Activated naive CD4-positive, alpha-beta T cell treated with anti-CD3 and anti-CD28 coated beads for 36 hours (primary cell): ENCODE data around the gene LVRN. TPM values are rescaled to one million over a fixed set of nuclear protein-coding genes. Genes with fewer than 3 reads are reported as not detected.
A peak's percentile ranks its signal among the peaks of the same experiment; 100 is the strongest.
"Not testable (repeated sequence)": the region's sequence is repeated elsewhere in the genome, so short reads cannot be mapped to it uniquely, and the experiment has no call there.

Source experiments
- CTCF ChIA-PET: fragments of 350-600 bp; sonication (Branson Sonifier 250); formaldehyde crosslinking; loops from one replicate; lab custom pipeline; 2021; ENCODE audit warnings: antibody characterized with exemption; lab: Charles Lee
- DNase-seq: peaks from one replicate; pipeline ENCODE4 v3.0.0-alpha.2; 2020
- H3K27ac Mint-ChIP-seq: one replicate; pipeline ENCODE4 v1.8.0; 2021; ENCODE audit warnings: mild to moderate bottlenecking, mixed read lengths
- H3K27me3 Mint-ChIP-seq: one replicate; pipeline ENCODE4 v1.8.0; 2021; ENCODE audit warnings: low read depth, mixed read lengths
- H3K36me3 Mint-ChIP-seq: one replicate; pipeline ENCODE4 v1.8.0; 2021; ENCODE audit warnings: low read depth, mixed read lengths
- H3K4me1 Mint-ChIP-seq: one replicate; pipeline ENCODE4 v1.8.0; 2021; ENCODE audit warnings: low read depth, mixed read lengths
- H3K4me3 Mint-ChIP-seq: one replicate; pipeline ENCODE4 v1.8.0; 2021; ENCODE audit warnings: mild to moderate bottlenecking, moderate library complexity, mixed read lengths
- H3K9me3 Mint-ChIP-seq: one replicate; pipeline ENCODE4 v1.8.0; 2021; ENCODE audit warnings: mixed read lengths
- intact Hi-C: fragments of 100-400 bp; cut with micrococcal nuclease; formaldehyde crosslinking; loops from one replicate; pipeline ENCODE4 v1.15.1; 2023
- total RNA-seq, 2 experiments: library from RNA; stranded (reverse); gene quantifications; one replicate each; pipeline ENCODE4 v1.2.3, GENCODE V29; 2021

Gene LVRN
- total RNA-seq = not detected

DNA sequence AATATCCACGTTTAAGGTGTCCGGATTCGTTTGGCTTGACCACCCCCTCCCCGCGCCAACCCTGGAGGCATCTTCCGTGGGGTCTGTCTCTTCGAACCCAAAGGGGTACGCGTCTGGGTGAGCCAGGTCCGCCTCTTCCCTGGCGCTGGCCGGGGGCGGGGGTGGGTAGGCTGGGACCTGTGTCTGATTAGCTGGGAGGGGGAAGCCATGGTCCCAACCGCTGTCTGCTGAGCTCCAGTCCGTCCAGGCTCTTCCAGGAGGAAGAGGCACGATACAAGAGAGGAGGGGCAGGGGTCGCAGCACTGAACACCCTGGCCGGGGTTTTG, at the start of gene LVRN:
Gene LVRN (plus strand): TSS at position 237 of the 326 bp plus-strand sequence. CDS start 143 bp downstream, outside the sequence.
- CTCF ChIA-PET = interaction anchor here (1.0 kb wide), 1 partner anchor 10 kb away, joined by 7 read pairs; no protein-coding TSS in a partner anchor
- Mint-ChIP-seq H3K27me3 (peaks cover 56% of the 10 kb centered on the region), H3K9me3 (no peaks in the 10 kb centered on the region), H3K27ac (no peak within 1 kb of the TSS), H3K4me3 (peak within 1 kb of the TSS; percentile 21), H3K4me1 (peaks cover 9% of the 10 kb centered on the region), H3K36me3 (no peaks in the 10 kb centered on the region)
- intact Hi-C loops = loop anchor here (5.0 kb wide), 1 partner anchor 335 kb away; the partner anchor contains the start of gene TMED7
- DNase-seq = no peak

GRCh38 chr5:115913623-115914400, 48.5 kb upstream of the LVRN start:
- H3K27ac Mint-ChIP-seq, H3K4me1 Mint-ChIP-seq, CTCF ChIA-PET, intact Hi-C loops, H3K4me3 Mint-ChIP-seq, H3K27me3 Mint-ChIP-seq, H3K9me3 Mint-ChIP-seq, DNase-seq, H3K36me3 Mint-ChIP-seq: not testable (repeated sequence)

DNA sequence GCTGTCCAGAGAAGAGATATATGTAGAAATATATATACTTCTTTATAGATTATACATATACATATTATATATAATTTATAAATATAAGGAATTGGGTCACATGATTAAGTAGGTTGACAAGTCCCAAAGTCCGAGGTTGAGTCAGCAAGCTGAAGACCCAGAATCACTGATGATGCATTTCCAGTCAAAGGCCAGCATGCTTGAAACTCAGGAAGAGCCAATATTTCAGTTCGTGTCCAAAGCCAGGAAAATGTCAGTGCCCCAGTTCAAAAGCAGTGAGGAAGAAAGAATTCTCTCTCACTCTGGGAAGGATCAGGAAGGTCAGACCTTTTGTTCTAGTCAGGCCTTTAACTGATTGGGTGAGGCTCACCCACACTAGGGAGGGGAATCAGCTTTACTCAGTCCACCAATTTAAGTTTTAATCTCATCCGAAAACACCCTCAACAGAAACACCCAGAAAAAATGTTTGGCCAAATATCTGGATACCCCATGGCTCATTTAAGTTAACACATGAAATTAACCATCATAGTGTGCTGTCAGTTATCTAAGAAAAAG, 42.0 kb upstream of the LVRN start:
- intact Hi-C loops = no loop called here
- H3K9me3 Mint-ChIP-seq = no peaks in the 10 kb centered on the region
- CTCF ChIA-PET = no interaction called here
- no peak overlapping the region for H3K4me3 Mint-ChIP-seq
- no peak overlapping the region for H3K27ac Mint-ChIP-seq
- H3K4me1 Mint-ChIP-seq = no peaks in the 10 kb centered on the region
- no peak for DNase-seq
- no peaks in the 10 kb centered on the region for H3K36me3 Mint-ChIP-seq
- H3K27me3 Mint-ChIP-seq = no peaks in the 10 kb centered on the region

DNA sequence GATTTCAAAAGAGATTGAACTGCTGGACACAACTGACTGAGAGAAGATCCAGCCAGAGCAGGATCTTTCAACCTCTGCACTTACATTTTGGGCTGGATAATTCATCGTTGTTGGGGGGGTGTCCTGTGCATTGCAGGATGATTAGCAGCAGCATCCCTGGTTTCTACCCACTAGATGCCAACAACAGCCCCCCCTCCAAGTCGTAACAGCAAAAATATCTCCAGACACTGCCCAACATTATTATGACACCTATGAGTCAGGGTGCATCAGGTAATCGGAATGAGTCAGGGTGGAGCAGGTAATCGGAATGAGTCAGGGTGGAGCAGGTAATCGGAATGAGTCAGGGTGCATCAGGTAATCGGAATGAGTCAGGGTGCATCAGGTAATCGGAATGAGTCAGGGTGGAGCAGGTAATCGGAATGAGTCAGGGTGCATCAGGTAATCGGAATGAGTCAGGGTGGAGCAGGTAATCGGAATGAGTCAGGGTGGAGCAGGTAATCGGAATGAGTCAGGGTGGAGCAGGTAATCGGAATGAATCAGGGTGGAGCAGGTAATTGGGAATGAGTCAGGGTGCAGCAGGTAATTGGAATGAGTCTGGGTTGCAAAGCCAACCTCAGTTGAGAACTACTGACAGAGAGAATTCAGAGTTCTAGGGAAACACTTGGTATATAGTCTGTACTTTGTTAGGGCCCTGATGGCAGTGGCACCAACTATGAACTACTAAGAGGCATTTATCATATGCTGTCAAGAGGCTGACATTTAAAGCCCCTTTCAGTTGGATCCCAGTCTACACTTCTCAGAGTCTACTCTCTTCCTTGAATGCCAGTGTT, 33.5 kb upstream of the LVRN start:
- H3K27me3 Mint-ChIP-seq, intact Hi-C loops, H3K27ac Mint-ChIP-seq, CTCF ChIA-PET, H3K4me1 Mint-ChIP-seq, DNase-seq, H3K4me3 Mint-ChIP-seq, H3K9me3 Mint-ChIP-seq, H3K36me3 Mint-ChIP-seq: not testable (repeated sequence)

GRCh38 chr5:115930171-115930570, 32.1 kb upstream of the LVRN start:
- H3K36me3 Mint-ChIP-seq, H3K27me3 Mint-ChIP-seq, H3K9me3 Mint-ChIP-seq, H3K27ac Mint-ChIP-seq, CTCF ChIA-PET, DNase-seq, H3K4me3 Mint-ChIP-seq, intact Hi-C loops, H3K4me1 Mint-ChIP-seq: not testable (repeated sequence)

- CTCF ChIA-PET = no interaction called here
- Mint-ChIP-seq H3K4me3 (no peak overlapping the region), H3K9me3 (no peaks in the 10 kb centered on the region), H3K36me3 (no peaks in the 10 kb centered on the region), H3K4me1 (no peaks in the 10 kb centered on the region), H3K27me3 (no peaks in the 10 kb centered on the region), H3K27ac (no peak overlapping the region)
- intact Hi-C loops = no loop called here
- no peak for DNase-seq
Measured at GRCh38 chr5:115930630-115931337, 31.5 kb upstream of the LVRN start.

GRCh38 chr5:115932991-115933390, 29.3 kb upstream of the LVRN start:
- CTCF ChIA-PET = no interaction called here
- Mint-ChIP-seq H3K4me1 (no peaks in the 10 kb centered on the region), H3K9me3 (no peaks in the 10 kb centered on the region), H3K27ac (no peak overlapping the region), H3K4me3 (no peak overlapping the region), H3K36me3 (no peaks in the 10 kb centered on the region), H3K27me3 (no peaks in the 10 kb centered on the region)
- intact Hi-C loops = no loop called here
- no peak for DNase-seq

- Mint-ChIP-seq H3K4me1 (no peaks in the 10 kb centered on the region), H3K4me3 (no peak overlapping the region), H3K36me3 (no peaks in the 10 kb centered on the region), H3K9me3 (no peaks in the 10 kb centered on the region), H3K27ac (no peak overlapping the region), H3K27me3 (no peaks in the 10 kb centered on the region)
- CTCF ChIA-PET = no interaction called here
- intact Hi-C loops = no loop called here
- DNase-seq = no peak
Measured at GRCh38 chr5:115934388-115934974, 27.8 kb upstream of the LVRN start.

GRCh38 chr5:115936031-115936430, 26.2 kb upstream of the LVRN start:
- peaks cover under 1% of the 10 kb centered on the region for H3K27me3 Mint-ChIP-seq
- CTCF ChIA-PET = no interaction called here
- intact Hi-C loops = no loop called here
- no peaks in the 10 kb centered on the region for H3K9me3 Mint-ChIP-seq
- H3K27ac Mint-ChIP-seq = no peak overlapping the region
- H3K4me3 Mint-ChIP-seq = no peak overlapping the region
- H3K36me3 Mint-ChIP-seq = no peaks in the 10 kb centered on the region
- no peak for DNase-seq
- no peaks in the 10 kb centered on the region for H3K4me1 Mint-ChIP-seq

DNA sequence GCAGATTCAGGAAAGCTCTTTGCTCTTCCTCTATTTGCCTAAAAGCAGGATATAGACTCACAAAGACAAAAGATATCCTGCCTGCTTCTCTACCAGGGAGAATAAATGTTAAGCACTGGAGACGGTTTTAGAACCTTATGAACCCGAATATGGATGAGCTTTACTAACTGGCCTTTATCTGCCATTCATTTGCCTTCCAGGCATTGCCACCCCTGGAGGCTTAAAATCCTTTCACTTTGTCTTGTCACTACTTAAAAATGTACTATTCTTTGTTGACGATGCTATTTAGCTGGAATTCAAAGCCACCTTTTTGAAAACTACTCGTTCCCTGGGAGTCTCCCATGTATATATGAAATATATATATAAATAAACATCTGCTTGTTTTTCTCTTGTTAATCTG, 23.2 kb upstream of the LVRN start:
- no peak for DNase-seq
- peaks cover 4% of the 10 kb centered on the region for H3K27me3 Mint-ChIP-seq
- no peak overlapping the region for H3K4me3 Mint-ChIP-seq
- H3K27ac Mint-ChIP-seq = no peak overlapping the region
- peaks cover 3% of the 10 kb centered on the region for H3K9me3 Mint-ChIP-seq
- CTCF ChIA-PET = no interaction called here
- no peaks in the 10 kb centered on the region for H3K36me3 Mint-ChIP-seq
- intact Hi-C loops = no loop called here
- no peaks in the 10 kb centered on the region for H3K4me1 Mint-ChIP-seq

- no peak for DNase-seq
- H3K4me3 Mint-ChIP-seq = no peak overlapping the region
- no peaks in the 10 kb centered on the region for H3K4me1 Mint-ChIP-seq
- CTCF ChIA-PET = interaction anchor here (0.6 kb wide), 1 partner anchor 124 kb away, joined by 3 read pairs; no protein-coding TSS in a partner anchor
- H3K9me3 Mint-ChIP-seq = peaks cover 3% of the 10 kb centered on the region
- no peak overlapping the region for H3K27ac Mint-ChIP-seq
- intact Hi-C loops = no loop called here
- peaks cover 6% of the 10 kb centered on the region for H3K27me3 Mint-ChIP-seq
- no peaks in the 10 kb centered on the region for H3K36me3 Mint-ChIP-seq
Measured at GRCh38 chr5:115940080-115940810, 22.0 kb upstream of the LVRN start.
